ENCODE results near the gene CHSY3. TPM values are rescaled to one million over a fixed set of nuclear protein-coding genes. Genes with fewer than 3 reads are reported as not detected.

Gene CHSY3
- polyA plus RNA-seq (2014; cell fraction: cytosol; rRNA removed), result 1.00 and 2.3 TPM in 2 replicates
- 0.19 and 1.2 TPM in 2 replicates for polyA plus RNA-seq (2014; cell fraction: nucleus; rRNA removed)

DNA sequence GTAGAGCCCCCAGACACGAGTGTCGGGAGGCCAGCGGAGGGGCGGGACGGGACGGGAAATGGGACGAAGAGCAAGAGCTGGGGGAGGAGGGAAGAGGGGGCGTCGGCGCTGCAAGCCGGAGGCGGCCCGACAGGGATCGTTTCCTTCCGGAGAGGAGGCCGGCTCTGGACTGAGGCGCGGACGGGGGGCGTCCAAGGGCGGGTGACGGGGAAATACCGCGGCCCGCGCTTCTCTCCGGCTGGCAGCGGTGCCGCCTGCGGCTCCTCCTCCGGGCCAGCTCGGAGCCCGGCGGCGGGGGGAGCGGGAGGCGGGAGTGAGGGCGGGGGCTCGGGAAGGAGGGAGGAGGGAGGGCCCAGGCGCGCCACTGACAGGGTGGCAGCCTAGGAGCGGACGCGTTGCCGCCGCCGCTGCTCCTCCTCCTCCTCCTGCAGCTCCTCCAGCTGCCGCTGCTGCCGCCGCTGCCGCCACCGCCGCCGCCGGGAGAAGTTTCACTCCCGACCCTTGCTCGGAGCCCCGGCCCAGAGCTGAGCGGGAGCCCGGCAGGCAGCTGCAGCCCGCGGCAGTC is at the start of gene CHSY3:
Gene CHSY3, plus strand, starts transcription at position 364 of the 565 bp plus-strand sequence.
- DNase-seq (ENCODE audit: low spot score), result peak; percentile 71

DNA sequence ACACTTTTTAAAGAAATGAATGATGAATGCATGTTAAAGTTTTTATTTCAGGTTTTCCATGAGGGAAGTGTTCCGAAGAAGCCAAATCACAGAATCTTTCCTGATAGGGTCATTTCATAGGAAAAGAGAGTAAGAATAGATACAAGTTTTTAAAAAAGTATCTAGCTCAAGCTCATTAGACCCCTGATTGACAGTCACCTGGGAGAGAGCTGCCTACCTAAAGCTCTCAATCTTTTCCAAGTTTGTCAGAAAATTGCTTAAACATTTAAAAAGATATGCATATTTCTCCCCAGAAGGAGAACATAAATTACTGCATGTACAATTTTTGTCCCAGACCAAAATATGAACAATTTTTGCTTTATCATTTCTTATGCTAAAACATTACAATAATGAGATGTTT is 47.9 kb upstream of the CHSY3 start:
- DNase-seq (ENCODE audit: low spot score), result no peak

DNA sequence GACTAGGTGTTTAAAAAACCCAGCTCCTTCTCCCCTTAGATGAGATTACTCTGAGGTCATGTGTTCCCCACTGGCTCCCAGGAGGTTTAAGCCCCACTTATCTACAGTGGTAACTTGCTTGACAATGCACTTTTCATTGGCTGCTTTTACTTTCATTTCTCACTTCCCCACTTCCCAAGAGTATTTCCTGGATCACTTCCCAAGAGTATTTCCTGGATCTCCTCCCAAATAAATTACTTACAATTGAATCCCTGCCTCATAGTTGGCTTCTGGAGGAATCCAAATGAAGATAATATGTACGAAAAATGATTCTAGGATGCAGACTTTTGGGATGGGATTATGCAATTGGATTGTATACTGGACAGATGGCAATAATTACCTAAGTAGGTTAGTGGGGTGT is 47.1 kb upstream of the CHSY3 start:
- DNase-seq (ENCODE audit: low spot score), result no peak

DNA sequence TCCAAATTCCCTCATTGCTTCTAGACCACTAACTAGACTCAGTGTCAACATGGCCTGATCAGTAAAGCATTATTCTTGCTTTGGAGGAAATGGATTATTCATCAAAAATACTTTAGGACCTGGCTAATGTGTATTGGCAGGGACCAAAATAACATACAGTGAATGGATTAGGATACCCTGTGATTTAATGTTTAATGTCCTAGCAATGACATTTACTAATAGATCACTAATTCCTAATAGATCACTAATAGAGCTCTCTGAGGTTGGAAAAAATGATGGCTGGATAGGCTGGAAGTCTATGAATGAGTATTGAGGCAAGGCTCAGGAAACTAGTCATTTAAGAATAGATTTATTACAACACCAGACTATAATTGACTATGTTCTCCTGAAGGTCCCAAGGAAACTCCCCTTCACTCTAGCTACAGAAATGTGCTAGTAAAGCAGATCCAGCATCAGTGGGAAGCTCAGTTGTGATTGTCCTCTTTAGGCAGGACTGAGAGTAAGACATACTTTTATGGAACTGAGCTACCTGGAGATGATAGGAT is 46.1 kb upstream of the CHSY3 start:
- no peak for DNase-seq (ENCODE audit: low spot score)

DNA sequence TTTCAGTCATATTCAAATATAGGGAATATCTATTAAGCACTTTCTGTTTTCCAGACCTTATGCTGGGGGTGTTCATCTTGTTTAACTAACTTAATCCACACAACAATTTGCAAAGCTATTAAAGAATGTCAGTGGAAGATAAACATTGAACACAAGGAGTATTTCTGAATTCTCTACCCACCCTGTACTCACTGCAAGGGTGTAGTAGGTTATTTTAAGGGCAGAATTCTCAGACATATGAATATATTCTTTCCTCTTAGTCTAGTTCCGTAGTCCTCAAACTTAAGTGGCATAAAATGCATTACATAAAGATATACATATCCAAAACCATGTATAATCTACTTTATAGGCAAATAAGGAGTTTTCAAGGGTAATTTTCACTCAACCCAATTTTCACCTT is 19.9 kb upstream of the CHSY3 start:
- no peak for DNase-seq (ENCODE audit: low spot score)

DNA sequence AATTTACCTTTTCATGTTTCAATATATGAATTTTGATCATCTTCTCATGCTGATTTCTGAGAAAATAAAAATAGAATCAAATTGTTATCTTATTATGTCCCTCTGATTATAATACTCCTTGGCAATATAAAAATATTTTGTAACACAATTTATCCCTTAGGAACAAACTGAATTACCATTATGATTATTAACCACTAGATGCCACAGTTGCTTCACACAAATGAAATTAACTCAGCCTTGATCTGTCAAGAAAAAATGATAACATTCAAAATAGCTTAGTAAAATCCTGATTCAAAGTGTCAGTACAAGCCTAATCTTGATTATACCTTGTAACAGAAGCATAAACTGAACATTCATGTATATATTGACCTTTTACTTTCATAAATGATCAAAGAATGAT is 4.8 kb upstream of the CHSY3 start:
- DNase-seq (ENCODE audit: low spot score), result no peak

DNA sequence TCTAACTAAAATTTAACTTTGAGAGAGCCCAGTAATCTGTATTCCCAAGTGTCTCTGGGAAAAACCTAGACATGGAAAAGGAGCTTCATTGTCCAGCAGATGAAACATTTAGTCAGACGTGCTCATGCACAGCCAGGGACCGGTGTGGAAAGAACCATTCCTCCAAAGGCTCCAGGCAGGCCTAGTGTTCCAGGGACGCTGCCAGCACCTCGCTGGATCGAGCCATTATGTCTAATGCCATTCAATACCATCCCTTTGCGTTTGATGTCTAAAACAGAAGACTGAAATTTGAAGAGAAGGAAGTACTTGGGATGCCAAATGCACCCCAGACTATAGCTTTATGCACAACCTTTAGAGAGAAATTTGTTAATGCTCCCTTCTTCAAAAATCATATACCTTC is 1.4 kb upstream of the CHSY3 start:
- no peak for DNase-seq (ENCODE audit: low spot score)

DNA sequence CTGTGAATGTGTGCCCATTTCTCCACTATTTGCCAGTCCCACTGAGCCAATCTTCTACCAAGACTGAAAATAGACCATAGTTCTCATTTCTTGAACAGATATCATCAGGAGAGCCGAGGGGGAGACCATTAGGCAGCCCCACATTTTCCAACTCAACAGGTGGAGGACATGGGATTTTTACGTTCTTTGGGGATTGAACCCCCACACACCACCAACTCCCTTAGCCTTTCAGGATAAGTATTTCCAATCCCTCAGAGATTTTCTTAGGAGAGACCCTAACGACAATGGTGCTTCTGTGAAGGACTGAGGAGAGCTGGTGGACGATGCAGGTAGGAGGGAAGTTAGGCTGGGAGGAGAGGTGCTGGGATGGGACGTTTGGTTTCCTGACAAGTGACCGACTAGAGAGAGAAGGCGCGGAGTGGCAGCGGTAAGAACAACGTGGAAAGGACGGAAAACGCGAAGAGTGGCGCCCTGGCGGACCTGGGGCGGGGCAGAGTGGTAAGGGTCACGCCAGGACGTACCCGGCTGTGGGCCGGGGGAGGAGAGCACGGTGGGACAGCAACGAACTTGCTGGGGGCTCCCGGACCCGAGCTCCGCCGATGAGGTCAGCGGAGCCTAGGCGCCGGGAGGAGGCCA is 681 bp upstream of the CHSY3 start:
- DNase-seq (ENCODE audit: low spot score), result peak; percentile 18

DNA sequence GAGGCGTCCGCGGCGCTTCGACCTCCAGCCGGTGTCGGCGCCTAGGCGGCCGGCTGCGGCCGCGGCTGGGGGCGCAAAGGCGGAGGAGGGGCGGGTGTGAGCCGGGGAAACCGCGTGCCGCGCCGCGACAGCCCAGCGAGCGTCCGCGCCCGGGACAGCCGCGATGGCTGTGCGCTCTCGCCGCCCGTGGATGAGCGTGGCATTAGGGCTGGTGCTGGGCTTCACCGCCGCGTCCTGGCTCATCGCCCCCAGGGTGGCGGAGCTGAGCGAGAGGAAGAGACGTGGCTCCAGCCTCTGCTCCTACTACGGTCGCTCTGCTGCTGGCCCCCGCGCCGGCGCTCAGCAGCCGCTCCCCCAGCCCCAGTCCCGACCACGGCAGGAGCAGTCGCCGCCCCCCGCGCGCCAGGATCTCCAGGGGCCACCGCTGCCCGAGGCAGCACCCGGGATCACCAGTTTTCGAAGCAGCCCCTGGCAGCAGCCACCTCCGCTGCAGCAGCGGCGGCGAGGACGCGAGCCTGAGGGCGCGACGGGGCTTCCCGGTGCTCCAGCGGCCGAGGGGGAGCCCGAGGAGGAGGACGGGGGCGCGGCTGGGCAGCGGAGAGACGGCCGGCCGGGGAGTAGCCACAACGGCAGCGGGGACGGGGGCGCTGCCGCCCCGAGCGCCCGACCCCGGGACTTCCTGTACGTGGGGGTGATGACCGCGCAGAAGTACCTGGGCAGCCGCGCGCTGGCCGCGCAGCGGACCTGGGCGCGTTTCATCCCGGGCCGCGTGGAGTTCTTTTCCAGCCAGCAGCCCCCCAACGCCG is 605 bp downstream of the CHSY3 start:
- peak; percentile 17 for DNase-seq (ENCODE audit: low spot score)

DNA sequence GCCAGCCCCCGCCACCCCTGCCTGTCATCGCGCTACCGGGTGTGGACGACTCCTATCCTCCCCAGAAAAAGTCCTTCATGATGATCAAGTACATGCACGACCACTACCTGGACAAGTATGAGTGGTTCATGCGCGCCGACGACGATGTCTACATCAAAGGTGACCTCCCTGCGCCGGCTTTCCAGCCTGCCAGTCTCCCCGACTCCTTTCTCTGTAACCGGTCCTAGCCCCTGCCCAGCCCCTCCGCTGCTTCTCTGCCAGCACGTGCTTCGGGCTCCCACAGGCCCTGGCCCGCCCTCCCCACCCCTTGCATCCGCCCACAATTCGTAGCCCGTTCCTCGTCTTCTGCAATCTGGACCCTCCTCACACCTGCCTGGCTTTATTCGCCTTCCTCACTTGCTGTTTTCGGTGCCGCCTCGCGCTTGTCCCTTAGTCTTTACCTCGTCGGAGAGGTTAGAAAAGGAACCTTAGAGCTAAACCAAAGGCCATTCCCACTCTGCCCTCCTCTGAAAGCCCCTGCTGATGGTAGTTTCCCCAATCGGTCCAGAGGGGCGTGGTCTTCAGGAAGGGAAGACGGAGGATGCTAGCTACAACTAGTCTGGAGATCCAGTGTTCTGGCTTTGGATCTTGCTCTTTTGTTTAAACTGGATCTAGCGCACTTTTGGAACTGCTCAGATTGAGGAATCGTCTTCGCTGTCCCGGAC is 1.4 kb downstream of the CHSY3 start:
- DNase-seq (ENCODE audit: low spot score), result peak; percentile 39

DNA sequence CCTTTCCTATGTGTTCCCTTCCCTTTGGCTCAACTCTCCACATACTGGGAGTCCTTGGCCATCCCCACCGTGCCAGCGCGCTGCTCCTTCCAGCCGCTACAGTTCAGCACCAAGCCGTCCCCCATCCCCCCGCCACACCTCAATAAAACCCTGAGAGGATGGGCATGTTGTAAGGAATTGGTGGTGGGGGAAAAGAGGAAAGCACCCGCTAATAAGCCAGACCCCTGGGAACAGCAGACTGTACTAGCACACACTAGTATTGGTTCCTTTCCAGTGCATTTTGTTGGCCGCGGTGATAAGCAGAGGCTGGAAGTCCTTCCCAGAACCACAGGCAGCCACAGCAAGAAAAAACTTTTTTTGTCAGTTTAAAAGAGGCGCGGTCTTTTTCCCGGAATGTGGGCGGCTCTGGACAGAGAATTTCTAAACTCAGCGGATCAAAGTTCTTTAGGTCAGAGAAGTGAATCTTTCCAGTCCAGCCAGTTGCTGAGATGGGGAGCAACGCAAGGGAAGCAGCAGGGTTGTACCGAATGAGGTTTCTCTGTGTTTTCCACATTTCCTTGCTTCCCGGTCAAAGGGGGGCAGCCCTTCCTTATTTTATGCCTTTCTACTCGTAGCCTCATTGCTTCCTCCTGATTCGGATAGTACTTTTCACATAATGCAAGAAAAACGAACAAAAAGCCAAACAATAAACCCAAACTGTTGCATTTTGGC is 2.1 kb downstream of the CHSY3 start:
- peak; percentile 8 for DNase-seq (ENCODE audit: low spot score)

DNA sequence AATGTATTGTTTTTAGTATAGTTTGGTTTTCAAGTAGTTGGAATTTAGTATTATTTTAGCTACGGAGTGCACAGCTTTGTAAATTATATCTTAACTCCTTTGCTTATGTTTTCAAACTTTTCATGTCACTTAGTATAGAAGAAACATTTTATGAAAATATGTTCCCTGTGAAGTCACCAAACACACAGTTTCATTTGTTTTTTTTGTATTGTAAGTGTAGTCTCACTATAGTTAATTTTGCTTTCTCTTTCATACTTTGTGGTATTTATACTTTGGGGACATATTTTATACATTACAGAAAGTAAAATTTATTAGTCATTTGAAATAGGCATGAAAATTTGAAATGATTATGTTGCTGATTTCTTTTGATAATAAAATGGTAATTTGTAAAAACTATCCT is 5.0 kb downstream of the CHSY3 start:
- no peak for DNase-seq (ENCODE audit: low spot score)

DNA sequence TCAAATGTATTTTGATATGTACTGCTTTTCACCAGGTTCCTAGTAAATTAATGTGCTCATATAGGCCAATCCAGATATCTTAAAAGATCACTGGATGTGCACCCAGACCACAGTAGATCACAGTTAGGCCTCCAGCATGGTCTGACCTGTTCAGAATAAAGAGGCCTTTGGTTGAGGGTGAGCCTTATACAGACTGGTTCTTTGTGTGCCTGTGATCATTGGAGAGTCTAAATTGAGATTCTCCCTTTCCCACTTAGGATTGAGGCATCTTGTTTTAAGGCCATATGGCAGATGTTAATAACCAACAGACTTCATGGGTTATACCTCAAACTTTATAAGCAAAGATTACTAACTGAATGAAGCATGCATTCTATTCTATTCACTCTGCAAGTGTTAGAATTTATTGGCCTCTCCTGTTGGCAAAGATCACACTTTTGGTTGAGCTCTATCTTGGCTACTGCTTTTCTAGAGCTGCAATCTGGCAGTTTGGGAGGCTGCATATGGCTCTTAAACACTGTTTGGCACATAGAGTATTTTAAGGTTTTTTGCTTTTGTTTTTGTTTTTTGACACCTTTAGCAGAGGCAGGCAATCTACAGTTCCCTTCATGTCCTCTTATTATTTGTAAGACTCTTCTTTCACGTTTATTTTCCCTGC is 8.5 kb downstream of the CHSY3 start:
- no peak for DNase-seq (ENCODE audit: low spot score)

DNA sequence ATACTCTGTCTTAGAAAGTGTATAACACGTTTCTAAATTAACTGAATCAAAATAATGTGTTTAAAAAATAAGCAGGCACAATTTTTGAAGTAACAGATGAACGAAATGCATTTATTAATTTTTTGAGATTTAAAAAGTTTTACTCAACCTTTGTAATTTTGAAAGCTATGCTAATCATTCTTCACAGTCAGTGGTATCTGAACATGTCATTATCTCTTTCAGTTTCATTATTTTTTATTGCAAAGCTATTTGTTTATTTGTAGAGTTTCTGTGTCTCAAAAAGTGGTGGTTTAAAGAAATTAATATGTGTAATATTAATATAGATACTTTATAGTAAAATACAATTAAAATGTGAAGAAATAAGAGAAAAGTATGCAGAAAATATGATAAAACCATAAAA is 11.2 kb downstream of the CHSY3 start:
- no peak for DNase-seq (ENCODE audit: low spot score)

DNA sequence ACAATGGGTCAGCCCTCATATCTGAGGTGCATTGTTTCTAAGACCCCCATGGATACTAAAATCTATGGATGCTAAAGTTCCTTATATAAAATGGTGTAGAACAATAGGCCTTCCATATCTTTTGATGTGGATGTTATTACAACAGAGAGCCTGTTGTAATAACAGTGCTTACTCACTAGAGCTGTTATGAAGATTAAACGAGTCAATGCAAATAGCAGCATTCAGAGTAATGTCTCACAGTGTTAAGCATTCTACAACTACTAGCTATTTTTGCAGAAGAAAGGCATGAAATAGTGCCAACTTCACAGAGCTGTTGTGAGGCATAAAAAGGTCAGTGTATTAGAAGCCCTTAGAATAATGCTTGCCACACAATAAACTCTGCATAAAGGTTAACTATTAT is 13.0 kb downstream of the CHSY3 start:
- no peak for DNase-seq (ENCODE audit: low spot score)

DNA sequence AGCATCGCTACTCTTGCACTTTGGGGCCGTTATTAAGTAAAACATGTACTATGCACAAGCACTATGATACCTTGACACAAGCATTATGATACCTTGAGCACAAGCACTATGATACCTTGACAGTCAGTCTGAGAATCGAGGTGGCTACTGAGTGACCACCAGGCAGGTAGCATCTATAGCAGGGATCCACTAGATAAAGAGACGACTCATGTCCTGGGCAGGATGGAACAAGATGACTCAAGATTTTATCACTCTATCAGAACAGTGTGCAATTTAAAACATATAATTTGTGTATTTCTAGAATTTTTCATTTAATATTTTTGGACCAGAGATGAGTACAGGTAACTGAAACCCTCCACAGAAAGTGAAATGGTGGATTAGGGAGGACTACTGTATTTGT is 16.9 kb downstream of the CHSY3 start:
- no peak for DNase-seq (ENCODE audit: low spot score)

DNA sequence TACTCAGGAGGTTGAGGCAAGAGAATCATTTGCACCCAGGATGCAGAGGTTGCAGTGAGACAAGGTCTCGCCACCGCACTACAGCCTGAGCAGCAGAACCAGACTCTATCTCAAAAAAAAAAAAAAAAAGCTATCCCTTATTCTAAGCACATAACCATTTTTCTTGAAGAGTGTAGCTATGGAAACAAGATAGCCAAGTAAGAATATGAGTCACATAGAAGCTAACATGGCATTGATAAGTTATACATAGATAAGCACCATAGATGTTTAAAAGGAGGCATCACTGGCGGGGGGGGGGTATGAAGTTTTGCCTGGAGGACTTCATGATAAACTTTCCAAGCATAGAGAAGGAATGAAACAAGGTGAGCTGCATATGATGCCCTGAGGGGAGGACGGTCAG is 26.0 kb downstream of the CHSY3 start:
- DNase-seq (ENCODE audit: low spot score), result no peak

DNA sequence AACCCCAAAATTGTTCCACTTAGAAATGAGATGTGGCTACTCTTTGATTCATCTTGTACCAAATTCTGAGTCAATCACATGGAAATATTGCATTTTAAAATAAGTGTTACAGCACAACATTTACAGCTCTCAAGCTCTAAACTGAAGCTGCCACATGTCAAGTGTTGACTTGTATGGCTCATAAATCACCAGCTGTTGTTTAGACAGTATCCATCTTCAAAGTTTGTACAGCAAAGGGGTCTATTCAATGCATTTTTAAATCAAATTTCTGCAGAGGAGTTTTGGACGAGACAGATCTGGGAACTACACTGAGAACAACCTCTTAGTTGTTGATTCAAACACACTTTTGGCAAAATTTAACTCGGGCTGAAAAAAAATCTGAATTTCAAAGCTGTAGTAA is 31.4 kb downstream of the CHSY3 start:
- DNase-seq (ENCODE audit: low spot score), result no peak

DNA sequence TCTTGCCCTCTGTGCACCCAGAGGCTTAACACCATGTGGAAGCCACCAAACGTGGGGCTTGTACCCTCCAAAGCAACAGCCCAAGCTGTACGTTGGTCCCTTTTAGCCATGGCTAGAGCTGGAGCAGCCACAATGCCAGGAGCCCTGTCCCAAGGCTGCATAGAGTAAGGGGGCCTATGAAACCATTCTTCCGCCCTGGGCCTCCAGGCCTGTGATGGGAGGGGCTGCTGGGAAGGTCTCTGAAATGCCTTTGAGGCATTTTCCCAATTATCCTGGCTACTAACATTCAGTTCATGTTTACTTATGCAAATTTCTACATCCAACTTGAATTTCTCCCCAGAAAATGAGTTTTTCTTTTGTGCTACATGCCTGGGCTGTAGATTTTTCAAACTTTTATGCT is 33.8 kb downstream of the CHSY3 start:
- DNase-seq (ENCODE audit: low spot score), result no peak

DNA sequence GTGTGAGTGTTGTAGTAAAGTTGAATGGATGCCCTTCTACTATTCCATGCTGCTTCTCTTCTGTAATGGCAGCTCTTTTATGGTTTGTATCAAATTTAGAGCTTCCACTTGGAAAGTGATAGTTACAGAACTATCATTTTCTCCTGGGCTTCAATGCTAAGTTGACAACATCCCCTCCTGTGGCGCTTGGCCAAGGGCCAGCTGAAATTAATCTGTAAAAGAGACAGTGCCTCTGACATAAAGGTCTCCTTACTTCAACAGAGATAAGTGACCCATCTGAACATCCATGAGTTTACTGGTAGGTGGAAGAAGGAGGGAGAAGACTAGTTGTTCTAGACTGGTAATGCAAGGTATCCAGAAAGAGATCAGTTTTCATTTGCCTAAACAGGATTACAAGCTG is 39.7 kb downstream of the CHSY3 start:
- DNase-seq (ENCODE audit: low spot score), result no peak

DNA sequence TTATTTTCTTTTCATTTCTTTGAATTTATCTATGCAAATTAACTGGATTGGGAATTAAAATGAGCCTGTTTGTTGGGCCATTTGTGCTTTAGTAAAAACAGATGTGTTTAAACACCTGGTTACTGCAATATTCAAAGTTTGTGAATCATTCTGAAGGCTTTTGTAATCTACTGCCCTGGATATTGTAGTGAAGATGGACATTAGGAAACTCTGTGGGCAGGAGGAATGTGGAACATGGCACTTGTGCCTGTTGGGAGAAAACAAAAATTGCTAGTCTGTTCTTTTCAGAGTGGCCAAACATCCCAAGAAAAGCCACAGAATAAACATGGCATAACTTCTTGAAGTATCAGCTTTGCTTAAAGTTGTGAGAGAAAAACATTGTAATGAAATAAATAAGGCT is 40.8 kb downstream of the CHSY3 start:
- no peak for DNase-seq (ENCODE audit: low spot score)

Data from SK-N-DZ (cell line).